ENCODE measurements around the gene PIK3C2G. TPM values are rescaled to one million over a fixed set of nuclear protein-coding genes. Genes with fewer than 3 reads are reported as not detected.
A peak's percentile ranks its signal among the peaks of the same experiment; 100 is the strongest.

The PIK3C2G gene
- total and polyA plus RNA-seq, 2 of the 13 experiments (the other 11 are each of a cell fraction or from before 2014, with no cell fraction given), result not detected

GRCh38 chr12:18578191-18578590 lies 316.9 kb downstream of the PIK3C2G start:
- FAIRE-seq (no peak), ATAC-seq (no peak), DNase-seq (ENCODE audit: low spot score) (no peak)
- CTCF ChIA-PET (ENCODE audit: low intra/inter-chr PET ratio, low total read pairs), result no interaction called here
- Histone ChIP-seq H4K20me1 (ENCODE audit: insufficient read depth, low read length) (no peaks in the 10 kb centered on the region), H3K4me2 (ENCODE audit: low read depth, low read length) (no peak overlapping the region), H3K9me3 (ENCODE audit: low read length) (peaks cover 3% of the 10 kb centered on the region; the same call in 1 of the 2 replicates), H3K27me3 (ENCODE audit: control insufficient read depth in 1 of 2, insufficient read depth in 2 of 2, low read length in 2 of 2) (no peaks in the 10 kb centered on the region), H3K79me2 (ENCODE audit: insufficient read depth, low read length) (no peaks in the 10 kb centered on the region), H2AFZ (ENCODE audit: low read length) (no peak overlapping the region), H3K9ac (ENCODE audit: insufficient read depth, low read depth, low read length) (no peak overlapping the region), H3K4me1 (ENCODE audit: insufficient read depth, low read length) (no peaks in the 10 kb centered on the region), H3K27ac (ENCODE audit: extremely low read length, insufficient read depth, low read length) (no peak overlapping the region), H3K36me3 (replicated peaks in 1 of 2; ENCODE audit: control insufficient read depth in 1 of 2, insufficient read depth in 2 of 2, low read length in 2 of 2) (no peaks in the 10 kb centered on the region), H3K4me3 (replicated peaks in 1 of 3; ENCODE audit: insufficient read depth in 1 of 3, low read depth in 2 of 3, low read length in 3 of 3) (no peak overlapping the region)
- in situ Hi-C loops (cut with HindIII; ENCODE audit: extremely low pct_ligation_motif_present, low pct_unique_long_range_greater_than_20kb) (no loop called here), intact Hi-C loops (cut with micrococcal nuclease; ENCODE audit: unreplicated experiment) (no loop called here)
- no TSS peak for BruUV-seq (replicated peaks)
- POLR2A ChIA-PET, result no interaction called here
- no peak for TF ChIP-seq ELF4 (CRISPR knock-in tag; IDR thresholded peaks at IDR 0.05; ENCODE audit: borderline replicate concordance)
- peak; percentile 81 for TF ChIP-seq ATF7 (IDR thresholded peaks at IDR 0.05)
- no peak for TF ChIP-seq ATF7 (CRISPR knock-in tag; IDR thresholded peaks at IDR 0.05)
- TF ChIP-seq CREB1 (IDR thresholded peaks at IDR 0.05), result 0 out of 2 replicates have a peak, but pooled peaks have one; percentile 18
- TF ChIP-seq CREB1 (CRISPR knock-in tag; IDR thresholded peaks at IDR 0.05), result no peak
- no peak for TF ChIP-seq ZNF451 (CRISPR knock-in tag; IDR thresholded peaks at IDR 0.05)
- 0% methylated on average over 1 of the region's 1 CpG for WGBS (ENCODE audit: low lambda C conversion rate)

DNA sequence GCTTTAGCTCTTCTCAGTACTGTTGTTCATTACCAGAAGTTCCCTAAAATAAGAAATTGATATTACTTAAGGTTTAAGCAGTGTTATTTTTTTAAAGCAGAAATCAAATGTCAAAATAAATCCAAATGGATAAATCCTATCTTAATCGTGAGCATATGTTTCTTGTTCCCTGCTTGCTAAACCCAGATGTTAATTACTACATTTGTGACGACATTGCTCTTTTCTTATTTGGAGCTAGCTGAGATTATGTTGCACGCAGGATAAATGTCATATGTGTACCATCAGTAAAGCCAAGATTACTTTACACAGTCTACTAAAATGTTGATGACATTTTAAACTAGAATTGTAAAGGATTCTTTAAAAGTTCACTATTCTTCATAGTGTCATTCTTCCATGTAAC lies 319.0 kb downstream of the PIK3C2G start:
- Histone ChIP-seq H3K4me2 (ENCODE audit: low read depth, low read length) (no peak overlapping the region), H3K9ac (ENCODE audit: insufficient read depth, low read depth, low read length) (no peak overlapping the region), H2AFZ (ENCODE audit: low read length) (no peak overlapping the region), H3K4me3 (replicated peaks in 1 of 3; ENCODE audit: insufficient read depth in 1 of 3, low read depth in 2 of 3, low read length in 3 of 3) (no peak overlapping the region), H3K36me3 (replicated peaks in 1 of 2; ENCODE audit: control insufficient read depth in 1 of 2, insufficient read depth in 2 of 2, low read length in 2 of 2) (no peaks in the 10 kb centered on the region), H3K27me3 (ENCODE audit: control insufficient read depth in 1 of 2, insufficient read depth in 2 of 2, low read length in 2 of 2) (no peaks in the 10 kb centered on the region), H3K4me1 (ENCODE audit: insufficient read depth, low read length) (no peaks in the 10 kb centered on the region), H3K9me3 (ENCODE audit: low read length) (peaks cover 16% of the 10 kb centered on the region), H4K20me1 (ENCODE audit: insufficient read depth, low read length) (no peaks in the 10 kb centered on the region), H3K27ac (ENCODE audit: extremely low read length, insufficient read depth, low read length) (no peak overlapping the region), H3K79me2 (ENCODE audit: insufficient read depth, low read length) (no peaks in the 10 kb centered on the region)
- POLR2A ChIA-PET, result no interaction called here
- no TSS peak for BruUV-seq (replicated peaks)
- DNase-seq (ENCODE audit: low spot score) (no peak), FAIRE-seq (no peak), ATAC-seq (no peak)
- in situ Hi-C loops (cut with HindIII; ENCODE audit: extremely low pct_ligation_motif_present, low pct_unique_long_range_greater_than_20kb), result no loop called here
- 0 out of 4 replicates have a peak, but pooled peaks of 1 of the 2 experiments have one; percentile 8 for TF ChIP-seq MAFK (conservative IDR thresholded peaks at IDR 0.05 in 1 of 2, IDR thresholded peaks at IDR 0.05 in 1 of 2; ENCODE audit: low read length in 2 of 2)
- no peak for TF ChIP-seq HNRNPUL1 (IDR thresholded peaks at IDR 0.05; ENCODE audit: low read depth, low read length)
- WGBS (ENCODE audit: low lambda C conversion rate), result 14% methylated on average over 3 of the region's 3 CpGs
- intact Hi-C loops (cut with micrococcal nuclease; ENCODE audit: unreplicated experiment), result no loop called here
- CTCF ChIA-PET (ENCODE audit: low intra/inter-chr PET ratio, low total read pairs), result no interaction called here
